HEK293 (cell line): ENCODE data around the gene CD28.

ENCODE experiments used
- CTCF ChIP-seq: fragments of 450-650 bp; formaldehyde crosslinking; IDR thresholded peaks from 2 replicates; pipeline ENCODE4 v1.5.1; 2016; ENCODE audit warnings: missing biosample characterization, missing genetic modification characterization
- SCRT1 ChIP-seq: fragments of 450-650 bp; formaldehyde crosslinking; IDR thresholded peaks from 2 replicates; pipeline ENCODE4 v1.5.1; 2016; ENCODE audit warnings: missing biosample characterization, missing genetic modification characterization, borderline replicate concordance
- SETDB1 ChIP-seq: IDR thresholded peaks from one replicate; pipeline ENCODE4 v1.6.1; 2017; ENCODE audit warnings: mild to moderate bottlenecking, low read length, moderate library complexity, mixed read lengths; ENCODE audit not compliant: insufficient read length
- TF ChIP-seq, protein P1 (sequence below): fragments of 450-650 bp; formaldehyde crosslinking; IDR thresholded peaks from 2 replicates; pipeline ENCODE4 v1.5.1; 2016; ENCODE audit warnings: missing biosample characterization, missing genetic modification characterization, low read depth

DNA sequence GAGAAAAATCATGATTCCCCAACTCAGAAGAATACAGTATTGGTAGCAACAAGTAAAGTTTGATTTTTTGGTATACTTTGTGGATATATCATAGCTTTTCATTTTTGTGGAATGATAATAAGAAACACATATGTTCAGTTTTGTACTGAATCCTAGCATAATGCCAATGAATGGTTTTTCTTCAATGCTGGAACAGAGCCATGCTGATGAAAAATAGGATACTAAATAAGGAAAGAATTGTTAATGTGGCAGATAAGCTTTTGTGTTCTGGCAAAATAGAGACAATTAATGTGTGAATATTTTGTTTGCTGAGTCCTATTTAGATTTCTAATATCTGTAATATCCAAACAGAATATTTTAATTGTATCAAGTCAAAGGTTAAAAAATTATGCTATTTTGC is 21.9 kb downstream of the CD28 start:
- TF ChIP-seq CTCF (tag by site-specific recombination) (no peak), SCRT1 (no peak), SETDB1 (no peak)
- TF ChIP-seq, protein P1, sequence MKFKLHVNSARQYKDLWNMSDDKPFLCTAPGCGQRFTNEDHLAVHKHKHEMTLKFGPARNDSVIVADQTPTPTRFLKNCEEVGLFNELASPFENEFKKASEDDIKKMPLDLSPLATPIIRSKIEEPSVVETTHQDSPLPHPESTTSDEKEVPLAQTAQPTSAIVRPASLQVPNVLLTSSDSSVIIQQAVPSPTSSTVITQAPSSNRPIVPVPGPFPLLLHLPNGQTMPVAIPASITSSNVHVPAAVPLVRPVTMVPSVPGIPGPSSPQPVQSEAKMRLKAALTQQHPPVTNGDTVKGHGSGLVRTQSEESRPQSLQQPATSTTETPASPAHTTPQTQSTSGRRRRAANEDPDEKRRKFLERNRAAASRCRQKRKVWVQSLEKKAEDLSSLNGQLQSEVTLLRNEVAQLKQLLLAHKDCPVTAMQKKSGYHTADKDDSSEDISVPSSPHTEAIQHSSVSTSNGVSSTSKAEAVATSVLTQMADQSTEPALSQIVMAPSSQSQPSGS = no peak
